Measurements from ENCODE around the gene TENM4.

Gene TENM4

DNA sequence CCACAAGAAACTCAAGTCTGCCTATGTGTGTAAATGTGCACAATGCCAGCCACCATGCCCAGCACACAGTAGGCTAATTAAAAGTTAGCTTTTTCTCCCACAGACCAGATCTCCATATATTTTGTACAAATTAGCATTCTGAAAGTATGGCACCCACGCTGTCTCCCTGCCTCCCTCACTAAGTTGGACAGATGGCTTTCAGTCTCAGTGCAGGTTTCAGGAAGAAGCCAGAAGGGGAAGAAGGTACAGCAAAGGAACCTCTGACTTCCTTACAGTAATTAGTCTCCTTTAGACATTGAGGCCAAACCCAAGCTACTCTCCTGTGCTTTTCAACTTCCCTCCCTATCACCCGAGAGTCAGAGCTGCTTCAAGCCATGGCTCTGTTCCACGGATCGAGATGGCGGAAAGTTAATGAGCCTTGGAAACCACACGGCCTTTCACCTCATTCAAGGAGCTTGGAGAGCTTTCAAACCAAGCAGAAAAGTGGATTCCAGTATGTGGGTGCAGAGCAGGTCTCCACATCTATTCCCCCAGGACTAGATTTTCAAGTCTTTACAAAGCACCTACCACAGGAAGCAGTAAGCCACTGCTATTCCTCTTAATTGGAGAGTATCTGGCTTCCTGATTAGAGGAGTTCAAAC, 645.1 kb downstream of the TENM4 start:
- DNase-seq: no peak

DNA sequence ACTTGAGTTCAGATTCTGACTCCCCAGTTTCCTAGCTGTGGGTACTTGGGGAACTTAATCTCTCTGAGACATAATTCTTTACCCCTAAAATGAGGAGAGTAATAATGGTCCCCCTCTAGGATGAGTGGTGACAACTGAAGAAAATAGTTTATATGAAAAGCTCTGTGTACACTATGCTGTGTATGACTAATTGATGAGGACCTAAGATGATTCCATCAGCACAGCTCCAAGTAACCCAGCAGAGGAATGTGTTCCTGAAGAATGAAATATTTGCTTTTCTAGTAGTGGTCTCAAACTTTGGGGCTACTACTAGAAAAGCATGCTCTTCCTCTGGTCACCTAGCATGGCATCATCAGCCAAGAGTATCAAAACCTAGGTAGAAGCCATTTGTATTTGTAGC, 648.9 kb downstream of the TENM4 start:
- DNase-seq: no peak

DNA sequence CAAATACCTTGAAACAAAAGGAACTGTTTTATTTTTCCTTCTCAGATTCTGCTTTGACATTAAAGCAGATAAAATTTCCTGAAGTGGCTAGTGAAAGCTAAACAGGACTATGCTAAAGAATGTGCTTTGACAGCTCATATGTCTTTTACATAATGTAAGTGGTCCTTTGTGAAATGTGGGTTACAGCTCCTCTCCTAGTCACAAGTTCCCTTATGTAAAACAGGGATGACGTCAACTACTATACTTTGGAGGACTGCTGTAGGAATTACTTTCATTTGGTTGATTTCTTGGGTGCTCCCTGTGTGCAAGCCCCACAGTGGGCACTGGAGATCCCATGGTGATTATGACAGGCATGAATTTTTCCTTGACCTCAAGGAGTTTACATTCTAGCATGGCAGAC, 649.6 kb downstream of the TENM4 start:
- DNase-seq: no peak

DNA sequence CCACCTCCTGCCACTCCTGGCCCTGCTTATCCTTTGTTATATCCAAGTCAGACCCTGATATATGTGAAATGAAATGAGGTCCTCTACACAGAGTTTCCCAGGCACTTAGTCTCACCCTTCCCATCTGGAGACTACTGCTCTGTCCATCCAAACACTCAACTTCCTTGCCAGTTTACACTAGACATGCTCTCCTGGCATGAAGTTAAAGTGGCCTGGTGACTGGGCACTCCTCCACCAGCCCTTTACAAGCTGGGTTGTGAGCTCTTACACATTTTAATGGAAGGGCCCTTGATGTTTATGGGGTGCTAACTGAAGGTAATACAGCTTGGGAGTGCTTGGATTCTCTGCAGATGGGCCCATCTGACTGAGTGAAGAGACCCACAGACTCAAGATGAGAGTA, 650.0 kb downstream of the TENM4 start:
- DNase-seq: no peak

DNA sequence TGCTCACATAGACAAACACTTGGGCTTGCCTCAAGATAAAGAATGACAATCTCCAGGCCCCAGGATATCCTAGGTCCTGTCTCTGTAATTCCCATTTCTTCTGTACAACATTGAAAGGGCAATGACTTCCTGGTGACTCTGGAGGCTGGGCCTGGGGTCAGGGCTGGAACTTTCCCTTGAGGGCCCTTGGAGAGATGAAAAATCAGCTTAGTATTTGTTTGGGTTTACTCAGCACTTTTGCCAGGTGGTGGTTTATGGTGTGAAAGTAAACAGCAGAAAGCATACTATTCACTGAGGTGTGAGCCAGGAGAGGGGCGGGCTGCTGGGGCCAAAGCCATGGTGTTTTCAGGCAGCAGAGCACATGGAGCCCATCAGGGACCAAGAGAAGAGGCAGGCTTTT, 651.5 kb downstream of the TENM4 start:
- DNase-seq: no peak

DNA sequence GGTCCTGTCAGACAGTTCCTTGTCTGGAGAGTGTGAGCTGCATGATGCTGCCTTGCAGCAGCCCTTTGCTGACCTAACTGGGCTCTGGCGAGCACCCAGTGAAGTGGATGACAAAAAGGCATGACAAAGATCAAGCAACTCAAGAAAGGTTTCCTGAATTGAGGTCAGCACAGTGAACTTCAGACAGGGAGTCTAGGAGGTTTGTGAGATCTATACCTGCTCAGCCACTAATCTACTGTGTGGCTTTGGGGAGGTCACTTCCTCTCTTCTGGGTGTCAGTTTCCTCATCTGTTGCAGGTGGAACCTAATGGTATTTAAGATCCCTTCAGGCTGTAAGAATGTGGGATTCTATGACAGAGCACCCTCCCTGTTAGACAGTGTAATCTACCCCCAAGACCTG, 652.3 kb downstream of the TENM4 start:
- DNase-seq: no peak

DNA sequence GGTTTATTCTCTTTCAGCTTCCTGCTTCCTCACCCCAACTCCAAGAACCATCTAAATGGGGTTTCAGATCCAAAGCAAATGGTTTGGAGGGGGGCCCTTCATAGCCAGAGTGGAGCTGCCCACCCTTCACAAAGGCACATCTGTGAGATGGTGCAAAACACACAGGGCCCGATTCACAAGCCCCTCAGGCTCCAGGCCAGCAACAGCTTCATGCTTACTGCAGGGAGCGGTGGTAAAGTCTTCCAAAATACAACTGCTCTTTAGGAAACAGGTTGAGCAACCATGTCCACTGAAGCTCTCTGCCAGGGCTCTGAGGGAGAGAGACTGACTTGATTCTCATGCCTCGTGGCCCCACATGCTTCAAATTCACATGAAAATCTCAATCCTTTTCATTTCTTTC, 653.1 kb downstream of the TENM4 start:
- no peak for DNase-seq

DNA sequence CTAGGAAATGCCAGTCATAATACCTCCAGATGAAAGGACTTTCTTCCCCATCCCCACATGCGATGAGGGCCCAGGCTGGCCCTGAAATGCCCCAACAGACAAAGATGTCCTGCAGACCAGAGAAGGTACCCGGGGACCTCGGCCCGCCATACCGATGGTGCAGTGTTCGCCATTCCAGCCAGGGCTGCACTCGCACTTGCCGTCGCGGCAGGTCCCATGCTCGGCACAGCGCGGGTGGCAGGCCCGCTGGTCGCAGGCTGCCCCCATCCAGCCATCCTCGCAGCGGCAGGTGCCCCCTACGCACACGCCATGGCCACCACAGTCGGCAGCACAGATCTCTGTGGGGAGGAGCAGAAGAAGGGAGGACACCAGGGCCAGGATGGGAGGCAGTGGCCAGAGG, 654.1 kb downstream of the TENM4 start:
- DNase-seq: no peak

DNA sequence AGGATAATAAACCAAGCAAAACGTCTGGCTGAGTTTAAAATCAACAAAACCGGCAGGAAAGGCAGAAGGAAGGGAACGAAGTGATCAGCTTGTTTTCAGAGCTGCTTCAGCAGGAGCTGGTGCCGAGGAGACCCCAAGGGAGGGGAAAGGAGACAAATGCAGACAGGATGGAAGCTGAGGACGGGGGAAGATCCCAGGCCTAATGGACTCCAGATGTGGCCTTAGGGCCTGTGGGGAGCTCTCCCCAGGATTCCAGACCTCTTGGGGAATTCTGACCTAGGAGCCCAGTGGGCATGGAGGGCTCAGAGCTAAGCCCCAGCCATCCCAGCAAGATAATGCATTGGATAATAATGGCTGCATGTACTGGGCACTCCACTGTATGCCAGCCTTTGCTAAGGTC, 654.7 kb downstream of the TENM4 start:
- no peak for DNase-seq

DNA sequence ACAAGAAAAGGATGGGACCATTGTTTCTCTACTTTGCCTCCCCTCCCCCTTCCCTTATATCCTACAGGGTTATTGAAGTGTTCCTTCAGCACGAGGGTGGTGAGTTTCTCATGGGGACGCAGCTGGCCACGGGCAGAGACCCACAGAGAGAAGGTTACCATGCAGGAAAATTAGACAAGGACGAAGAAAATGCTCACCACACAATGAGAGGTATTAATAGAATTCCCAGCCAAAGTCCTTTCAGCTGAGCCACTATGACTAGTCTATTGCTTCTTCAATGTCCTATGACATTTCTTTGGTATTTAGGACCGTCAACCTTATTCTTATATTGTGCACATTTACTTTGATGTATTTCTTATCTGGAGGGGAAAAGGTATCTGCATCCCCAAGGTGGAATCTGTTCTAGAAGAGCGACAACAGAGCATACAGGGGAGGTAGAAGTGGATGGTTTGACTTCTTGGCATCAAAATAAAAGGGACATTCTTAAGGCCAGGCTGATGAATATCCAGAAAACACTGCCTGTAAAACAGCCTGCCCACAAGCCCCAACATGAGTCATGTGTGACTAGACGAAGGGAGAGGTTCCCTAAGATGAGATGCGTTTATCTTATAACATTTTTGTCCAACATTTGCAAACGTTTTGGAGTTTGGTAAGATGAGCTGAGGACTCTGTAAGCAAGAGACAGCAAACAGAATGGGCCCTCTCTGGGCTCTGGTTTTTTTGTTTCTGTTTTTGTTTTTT, 656.3 kb downstream of the TENM4 start:
- no peak for DNase-seq

DNA sequence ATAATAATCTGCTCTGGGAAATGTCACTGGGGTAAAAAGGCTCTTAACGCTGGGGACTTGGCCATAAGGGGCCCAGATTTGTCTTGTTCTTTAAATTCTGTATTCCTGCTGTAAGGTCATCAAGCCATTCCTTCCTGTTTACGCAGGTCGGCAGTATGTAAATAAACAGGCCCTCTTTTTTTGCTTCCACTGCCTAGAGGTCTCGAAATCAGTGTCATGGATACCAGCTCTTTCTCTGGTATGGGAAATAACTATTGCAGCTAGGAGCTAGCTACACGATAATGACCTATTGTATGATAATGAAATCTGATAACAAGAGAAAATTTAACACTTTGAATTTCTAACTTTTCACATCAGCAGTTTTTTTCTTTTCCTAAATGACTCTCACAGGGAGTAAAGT, 657.0 kb downstream of the TENM4 start:
- no peak for DNase-seq

DNA sequence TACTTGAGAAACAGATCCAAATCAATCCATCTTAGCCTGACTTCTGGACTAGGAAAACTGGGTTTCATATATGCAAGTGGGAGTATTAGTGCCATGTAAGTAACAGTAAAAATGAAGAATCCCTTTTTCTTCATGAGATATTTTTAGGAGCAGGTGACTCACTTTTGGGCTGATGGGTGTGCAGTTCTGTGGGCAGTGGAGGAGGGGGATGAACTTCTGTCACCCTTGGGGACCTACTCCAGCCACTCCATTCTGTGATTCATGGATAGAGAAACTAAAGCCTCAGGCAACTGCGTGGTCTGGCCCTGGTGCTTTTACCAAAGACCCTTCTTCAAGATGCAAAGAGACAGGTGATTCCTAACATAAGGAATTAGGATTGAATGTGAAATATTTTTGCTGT, 657.5 kb downstream of the TENM4 start:
- DNase-seq: no peak

DNA sequence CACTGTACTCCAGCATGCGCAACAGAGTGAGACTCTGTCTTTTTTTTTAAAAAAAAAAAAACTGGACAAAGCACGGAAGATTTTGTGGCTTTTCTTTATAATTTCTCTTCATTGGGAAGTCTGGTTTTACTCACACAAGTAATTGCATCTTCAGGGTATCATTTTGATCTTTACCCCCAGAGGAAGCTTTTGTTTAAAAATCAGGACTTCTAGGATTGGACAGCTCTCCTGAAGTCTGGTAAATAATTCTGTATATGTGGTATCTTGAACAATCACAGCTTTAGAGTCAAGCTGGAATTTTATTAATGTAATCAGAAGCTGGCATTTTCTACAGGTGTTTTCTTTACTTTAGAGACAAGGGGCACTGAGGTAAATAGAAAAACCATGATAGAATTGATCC, 658.1 kb downstream of the TENM4 start:
- DNase-seq: no peak

DNA sequence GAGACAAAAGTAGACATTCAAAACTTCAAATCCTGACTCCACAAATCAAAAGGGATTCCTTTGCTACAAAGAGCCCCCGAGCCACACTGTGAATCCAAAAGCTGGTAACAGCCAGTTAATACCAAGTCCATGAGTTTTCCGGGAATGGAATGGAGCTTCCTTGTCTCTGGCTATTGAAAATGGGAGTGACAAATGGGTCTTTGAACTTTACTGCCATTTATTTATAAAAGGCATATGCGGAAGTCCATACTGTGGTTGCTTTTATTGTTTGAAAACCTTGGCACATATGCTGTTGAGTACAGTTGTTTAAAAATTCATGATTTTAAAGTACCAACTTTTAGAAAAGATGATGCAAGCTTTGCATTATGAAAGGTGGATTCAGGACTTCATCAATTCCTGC, 659.9 kb downstream of the TENM4 start:
- no peak for DNase-seq

DNA sequence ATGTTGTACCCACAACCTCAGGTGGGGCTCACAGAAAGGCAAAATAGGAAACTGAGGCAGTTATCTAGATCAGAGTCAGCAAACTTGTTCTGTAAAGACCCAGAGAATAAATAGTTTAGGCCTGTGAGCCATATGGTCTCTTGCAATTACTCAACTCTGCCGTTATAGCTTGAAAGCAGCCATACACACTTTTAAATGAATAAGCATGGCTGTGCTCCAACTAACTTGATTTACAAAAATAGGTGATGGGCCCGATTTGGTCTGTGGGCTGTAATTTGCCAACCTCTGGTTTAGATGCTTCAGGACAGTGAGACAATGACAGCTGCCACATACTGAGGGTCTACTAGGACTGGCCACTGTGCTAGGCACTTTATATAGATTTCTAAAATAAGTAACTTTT, 667.3 kb downstream of the TENM4 start:
- no peak for DNase-seq

DNA sequence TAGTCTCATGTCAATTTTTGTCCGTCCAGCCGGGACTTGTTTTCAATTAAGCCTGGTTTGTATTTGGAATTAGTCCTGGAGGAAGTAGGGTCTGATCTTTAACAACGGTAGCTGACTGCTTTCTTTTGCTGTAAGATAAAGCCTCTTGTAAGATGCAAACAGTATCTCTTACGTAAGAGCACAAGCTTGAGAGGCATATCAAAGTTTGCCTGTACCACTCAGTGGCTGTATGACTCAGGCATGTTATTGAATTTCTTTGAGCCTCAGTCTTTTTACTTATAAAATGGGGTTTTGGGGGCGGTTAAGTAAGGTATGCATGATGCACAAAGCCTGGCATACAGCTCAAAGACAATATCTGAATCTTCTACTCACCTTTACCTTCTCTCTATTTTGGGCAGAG, 667.8 kb downstream of the TENM4 start:
- DNase-seq: no peak

DNA sequence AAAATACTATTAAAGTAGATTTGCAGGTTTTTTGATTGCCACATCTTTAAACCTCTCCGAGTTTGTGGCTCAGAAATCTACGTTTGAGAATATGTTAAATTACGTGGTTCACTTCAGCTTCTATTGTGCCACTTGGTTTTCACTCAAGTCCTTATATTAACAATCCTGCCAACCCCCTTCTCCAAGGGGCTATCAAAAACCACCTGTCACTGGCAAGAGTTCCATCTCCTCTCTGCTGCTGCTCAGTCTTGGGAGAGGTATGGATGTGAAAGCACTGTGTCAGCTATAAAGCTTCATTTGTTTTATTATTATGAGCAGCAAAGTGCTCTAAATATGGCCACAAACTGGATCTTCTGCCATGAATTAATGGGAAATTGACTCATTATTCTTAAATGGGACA, 668.6 kb downstream of the TENM4 start:
- no peak for DNase-seq

DNA sequence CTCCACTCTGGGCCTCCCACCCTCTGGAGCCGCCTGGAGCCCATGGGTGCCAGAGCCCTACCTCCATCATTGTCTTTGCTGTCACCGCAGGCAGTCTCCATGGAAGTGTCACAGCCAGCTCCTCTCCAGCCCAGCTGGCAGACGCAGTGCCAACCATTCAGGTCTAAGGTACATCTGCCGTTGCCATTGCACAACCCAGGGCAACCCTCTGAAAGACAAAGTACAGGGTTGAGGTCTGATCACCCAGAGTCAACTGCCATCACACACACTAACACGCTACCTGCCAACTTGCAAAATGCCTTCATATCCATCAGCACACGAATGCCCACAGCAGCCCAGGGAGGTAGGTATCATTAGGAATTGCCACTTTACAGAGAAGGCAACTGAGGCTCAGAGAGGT, 669.9 kb downstream of the TENM4 start:
- no peak for DNase-seq

DNA sequence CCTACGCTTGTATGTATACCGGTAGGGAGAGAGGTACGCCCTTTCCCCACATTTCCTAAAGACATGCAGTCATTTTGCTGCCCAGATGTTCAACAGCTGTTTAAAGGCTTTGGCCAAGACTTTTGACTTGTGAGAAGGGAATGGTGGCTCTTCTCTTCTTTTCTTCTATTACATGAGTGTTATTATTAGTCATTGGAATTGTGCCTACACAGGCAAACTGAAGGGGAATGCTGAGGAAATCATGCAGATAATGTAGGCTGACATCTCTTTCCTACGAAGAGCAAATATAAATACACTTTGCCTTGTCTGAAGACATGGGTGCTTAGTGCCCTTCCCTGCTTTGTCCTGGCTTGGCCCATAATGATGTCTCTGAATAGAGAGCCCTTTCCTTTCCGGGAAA, 671.9 kb downstream of the TENM4 start:
- DNase-seq: no peak

DNA sequence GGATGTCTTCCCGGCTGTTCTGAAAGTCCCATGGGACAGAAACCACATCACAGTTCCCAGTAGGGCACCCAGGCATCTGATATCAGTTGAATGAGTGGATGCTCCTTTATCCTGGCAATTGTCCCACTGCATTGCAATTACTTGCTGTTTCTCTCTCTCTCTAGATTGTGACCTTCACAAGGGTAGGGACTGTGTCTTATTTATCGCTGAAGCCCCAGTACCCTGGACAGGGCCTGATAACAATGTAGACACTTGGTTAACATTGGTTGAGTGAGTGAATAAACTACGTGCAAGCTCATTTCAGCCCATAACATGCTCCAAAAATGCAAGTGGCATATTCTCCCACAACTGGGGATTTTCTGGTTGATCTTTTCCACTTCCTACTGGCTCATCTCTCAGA, 672.5 kb downstream of the TENM4 start:
- no peak for DNase-seq

DNA sequence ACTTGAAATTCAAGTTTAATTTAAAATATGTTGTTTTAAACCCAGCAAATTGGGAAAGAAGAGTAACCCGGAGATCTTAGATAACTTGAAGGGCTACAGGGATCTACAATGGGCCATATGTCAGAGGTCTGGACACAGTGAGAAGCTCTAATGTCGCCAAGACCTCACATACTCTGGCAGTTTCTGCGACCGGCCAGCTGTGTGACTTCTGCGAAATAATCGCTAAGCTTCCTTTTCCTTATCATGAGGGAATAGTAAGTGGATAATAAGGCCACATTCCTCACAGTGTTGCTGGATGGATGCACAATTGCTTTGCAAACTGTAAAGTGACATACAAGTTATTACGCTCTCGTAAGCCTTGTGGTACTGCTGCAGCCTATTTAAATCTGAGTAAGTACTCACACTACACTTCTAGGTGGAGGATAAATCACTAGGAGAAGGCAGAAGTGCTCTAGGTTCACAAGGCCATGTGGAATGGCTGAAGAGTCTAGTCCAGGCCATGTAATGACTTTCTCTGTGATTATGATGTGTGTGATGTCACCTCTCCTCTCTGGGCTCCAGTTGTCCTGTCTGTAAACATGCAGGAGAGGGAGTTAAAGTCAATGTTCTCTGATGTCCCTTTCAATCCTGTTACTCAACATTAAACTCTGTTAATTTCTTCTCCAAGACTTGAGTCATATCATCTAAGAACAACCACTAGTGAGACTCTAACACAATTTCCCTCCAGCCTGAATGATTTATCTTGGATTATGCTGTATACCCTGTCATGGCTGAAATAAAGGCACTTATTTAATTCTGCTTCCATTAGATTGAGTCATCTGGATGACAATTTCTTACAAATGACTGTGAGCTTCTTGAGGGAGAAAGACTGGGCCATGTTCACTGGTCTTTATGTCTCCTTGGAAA, 673.5 kb downstream of the TENM4 start:
- DNase-seq: no peak

DNA sequence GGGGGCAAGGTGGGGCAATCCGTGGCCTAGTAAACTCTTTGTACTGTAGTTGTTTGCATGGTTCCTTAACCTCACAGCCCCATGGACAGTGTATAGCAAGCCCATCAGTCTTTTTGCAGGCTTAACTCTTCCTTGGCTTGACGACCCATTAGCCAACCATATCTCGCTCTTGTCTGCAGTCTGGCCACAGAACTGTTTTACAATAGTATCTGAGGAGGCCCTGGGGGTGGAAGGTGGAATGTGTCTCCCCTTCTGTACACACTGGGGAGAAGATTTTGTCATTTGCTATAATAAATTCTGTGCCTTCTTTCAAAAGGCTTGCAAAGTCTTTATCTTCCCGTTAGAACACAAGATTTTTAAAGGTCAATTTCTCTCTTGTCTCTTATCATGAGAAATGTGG, 675.9 kb downstream of the TENM4 start:
- DNase-seq: no peak

DNA sequence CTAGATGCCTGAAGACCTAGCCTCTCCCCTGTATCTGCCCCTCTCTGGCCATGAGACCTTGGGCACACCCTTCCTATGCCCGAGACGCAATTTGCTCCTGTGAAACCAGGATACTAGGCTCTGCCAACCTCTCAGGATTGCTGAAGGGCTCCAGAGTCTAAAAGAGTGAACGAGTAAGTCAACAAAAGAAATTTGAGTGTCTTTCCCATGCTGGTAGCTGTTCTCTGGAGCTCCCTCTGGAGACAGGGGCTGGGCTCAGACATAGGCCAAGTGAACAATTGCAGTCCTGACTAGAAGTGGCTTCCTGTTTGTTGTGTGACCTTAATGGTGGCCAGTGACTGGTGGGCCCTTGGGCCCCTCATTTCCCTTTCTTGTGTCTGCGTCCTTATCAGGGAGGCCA, 677.2 kb downstream of the TENM4 start:
- no peak for DNase-seq

DNA sequence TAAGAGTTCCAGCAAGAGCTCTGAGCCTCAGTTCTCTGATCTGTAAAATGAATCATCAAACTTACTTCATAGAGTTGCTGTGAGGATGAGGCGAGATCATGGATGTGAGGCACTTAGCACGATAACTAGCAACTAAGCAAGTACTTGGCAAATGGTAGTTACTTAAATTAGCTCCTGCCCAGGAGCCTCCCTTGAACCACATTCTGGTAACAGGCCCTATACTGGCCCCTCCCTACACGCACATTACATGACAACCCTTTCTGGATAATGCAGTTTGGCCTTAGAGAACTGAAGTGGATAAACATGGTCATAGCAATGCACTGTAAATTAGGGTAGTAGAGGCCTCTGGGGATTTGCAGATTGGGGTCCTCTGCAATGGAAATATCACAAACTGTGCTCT, 678.7 kb downstream of the TENM4 start:
- no peak for DNase-seq

All from NCI-H774 (cell line).